Measurements from ENCODE around the gene PRPF8.
"Not testable (repeated sequence)": the region's sequence is repeated elsewhere in the genome, so short reads cannot be mapped to it uniquely, and the experiment has no call there.

Gene PRPF8

GRCh38 chr17:1711804-1712203 is 27.1 kb upstream of the PRPF8 start:
- FAIRE-seq (no peak), DNase-seq (ENCODE audit: insufficient read length, low spot score) (no peak)
- no peak for TF ChIP-seq POLR2A (IDR thresholded peaks at IDR 0.05; ENCODE audit: low read depth, low read length)
- no peak for TF ChIP-seq TAF1 (IDR thresholded peaks at IDR 0.05; ENCODE audit: low read depth, low read length)
- no peak for TF ChIP-seq PAX5 (IDR thresholded peaks at IDR 0.05; ENCODE audit: insufficient read depth, low read length, severe bottlenecking)
- TF ChIP-seq SPI1 (IDR thresholded peaks at IDR 0.05; ENCODE audit: low read depth, low read length): no peak
- no peak for TF ChIP-seq POLR2AphosphoS5 (IDR thresholded peaks at IDR 0.05; ENCODE audit: low read depth, low read length)
- no peak for TF ChIP-seq POU2F2 (IDR thresholded peaks at IDR 0.05; ENCODE audit: low read depth, low read length)

- TF ChIP-seq PAX5 (IDR thresholded peaks at IDR 0.05; ENCODE audit: insufficient read depth, low read length, severe bottlenecking) (no peak), POU2F2 (IDR thresholded peaks at IDR 0.05; ENCODE audit: low read depth, low read length) (no peak), POLR2A (IDR thresholded peaks at IDR 0.05; ENCODE audit: low read depth, low read length) (no peak), POLR2AphosphoS5 (IDR thresholded peaks at IDR 0.05; ENCODE audit: low read depth, low read length) (no peak)
- no peak for FAIRE-seq
- DNase-seq (ENCODE audit: insufficient read length, low spot score): no peak
These were observed 26.3 kb upstream of the PRPF8 start for GRCh38 chr17:1710807-1711553.

- FAIRE-seq (no peak), DNase-seq (ENCODE audit: insufficient read length, low spot score) (no peak)
- no peak; the same call in 1 of the 2 replicates for TF ChIP-seq POLR2A (IDR thresholded peaks at IDR 0.05; ENCODE audit: low read depth, low read length)
- TF ChIP-seq TAF1 (IDR thresholded peaks at IDR 0.05; ENCODE audit: low read depth, low read length): no peak
- no peak for TF ChIP-seq POU2F2 (IDR thresholded peaks at IDR 0.05; ENCODE audit: low read depth, low read length)
- TF ChIP-seq SPI1 (IDR thresholded peaks at IDR 0.05; ENCODE audit: low read depth, low read length): no peak
- no peak for TF ChIP-seq POLR2AphosphoS5 (IDR thresholded peaks at IDR 0.05; ENCODE audit: low read depth, low read length)
- TF ChIP-seq PAX5 (IDR thresholded peaks at IDR 0.05; ENCODE audit: insufficient read depth, low read length, severe bottlenecking): no peak
These were observed 25.5 kb upstream of the PRPF8 start, which contains the start of gene TLCD2 for GRCh38 chr17:1709971-1710806. TLCD2 (minus strand) TSS chr17:1710377; CDS start chr17:1710242, 135 bp downstream.

GRCh38 chr17:1709403-1709951 is 24.8 kb upstream of the PRPF8 start:
- DNase-seq (ENCODE audit: insufficient read length, low spot score) (no peak), FAIRE-seq (no peak)
- TF ChIP-seq POU2F2 (IDR thresholded peaks at IDR 0.05; ENCODE audit: low read depth, low read length) (no peak), TAF1 (IDR thresholded peaks at IDR 0.05; ENCODE audit: low read depth, low read length) (no peak), POLR2AphosphoS5 (IDR thresholded peaks at IDR 0.05; ENCODE audit: low read depth, low read length) (no peak), PAX5 (IDR thresholded peaks at IDR 0.05; ENCODE audit: insufficient read depth, low read length, severe bottlenecking) (no peak), POLR2A (IDR thresholded peaks at IDR 0.05; ENCODE audit: low read depth, low read length) (no peak)

GRCh38 chr17:1708791-1709346 is 24.2 kb upstream of the PRPF8 start:
- FAIRE-seq; DNase-seq (ENCODE audit: insufficient read length, low spot score): not testable (repeated sequence)

- no peak for TF ChIP-seq POU2F2 (IDR thresholded peaks at IDR 0.05; ENCODE audit: low read depth, low read length)
- TF ChIP-seq TAF1 (IDR thresholded peaks at IDR 0.05; ENCODE audit: low read depth, low read length): no peak
- no peak for TF ChIP-seq POLR2AphosphoS5 (IDR thresholded peaks at IDR 0.05; ENCODE audit: low read depth, low read length)
- no peak for TF ChIP-seq POLR2A (IDR thresholded peaks at IDR 0.05; ENCODE audit: low read depth, low read length)
- no peak for TF ChIP-seq SPI1 (IDR thresholded peaks at IDR 0.05; ENCODE audit: low read depth, low read length)
- no peak for DNase-seq (ENCODE audit: insufficient read length, low spot score)
- no peak for FAIRE-seq
These were observed 22.4 kb upstream of the PRPF8 start for GRCh38 chr17:1707107-1707506.

GRCh38 chr17:1705004-1705403 is 20.3 kb upstream of the PRPF8 start:
- FAIRE-seq (no peak), DNase-seq (ENCODE audit: insufficient read length, low spot score) (no peak)
- no peak for TF ChIP-seq POU2F2 (IDR thresholded peaks at IDR 0.05; ENCODE audit: low read depth, low read length)

GRCh38 chr17:1703063-1703462 is 18.4 kb upstream of the PRPF8 start:
- DNase-seq (ENCODE audit: insufficient read length, low spot score): no peak
- FAIRE-seq: no peak
- no peak for TF ChIP-seq TAF1 (IDR thresholded peaks at IDR 0.05; ENCODE audit: low read depth, low read length)
- no peak for TF ChIP-seq PAX5 (IDR thresholded peaks at IDR 0.05; ENCODE audit: insufficient read depth, low read length, severe bottlenecking)
- TF ChIP-seq SPI1 (IDR thresholded peaks at IDR 0.05; ENCODE audit: low read depth, low read length): no peak
- TF ChIP-seq POU2F2 (IDR thresholded peaks at IDR 0.05; ENCODE audit: low read depth, low read length): no peak
- no peak for TF ChIP-seq POLR2A (IDR thresholded peaks at IDR 0.05; ENCODE audit: low read depth, low read length)
- no peak for TF ChIP-seq POLR2AphosphoS5 (IDR thresholded peaks at IDR 0.05; ENCODE audit: low read depth, low read length)

- DNase-seq (ENCODE audit: insufficient read length, low spot score); FAIRE-seq: not testable (repeated sequence)
These were observed 15.2 kb upstream of the PRPF8 start for GRCh38 chr17:1699891-1700290.

- FAIRE-seq (no peak), DNase-seq (ENCODE audit: insufficient read length, low spot score) (no peak)
- TF ChIP-seq POU2F2 (IDR thresholded peaks at IDR 0.05; ENCODE audit: low read depth, low read length): no peak
- no peak for TF ChIP-seq PAX5 (IDR thresholded peaks at IDR 0.05; ENCODE audit: insufficient read depth, low read length, severe bottlenecking)
- no peak for TF ChIP-seq SPI1 (IDR thresholded peaks at IDR 0.05; ENCODE audit: low read depth, low read length)
- TF ChIP-seq POLR2AphosphoS5 (IDR thresholded peaks at IDR 0.05; ENCODE audit: low read depth, low read length): no peak
- no peak for TF ChIP-seq TAF1 (IDR thresholded peaks at IDR 0.05; ENCODE audit: low read depth, low read length)
- TF ChIP-seq POLR2A (IDR thresholded peaks at IDR 0.05; ENCODE audit: low read depth, low read length): no peak
These were observed 13.0 kb upstream of the PRPF8 start for GRCh38 chr17:1697681-1698080.
